HG02938 (cell line): Measurements from ENCODE around the gene GOLGA6L26.
"Not testable (repeated sequence)": the region's sequence is repeated elsewhere in the genome, so short reads cannot be mapped to it uniquely, and the experiment has no call there.

ENCODE experiments used
- ATAC-seq: cut with Tn5 transposase; IDR thresholded peaks from one replicate; pipeline ENCODE4 v1.9.1; 2021; ENCODE audit warnings: mild to moderate bottlenecking, moderate library complexity; ENCODE audit not compliant: unreplicated experiment

GOLGA6L26 gene, protein sequence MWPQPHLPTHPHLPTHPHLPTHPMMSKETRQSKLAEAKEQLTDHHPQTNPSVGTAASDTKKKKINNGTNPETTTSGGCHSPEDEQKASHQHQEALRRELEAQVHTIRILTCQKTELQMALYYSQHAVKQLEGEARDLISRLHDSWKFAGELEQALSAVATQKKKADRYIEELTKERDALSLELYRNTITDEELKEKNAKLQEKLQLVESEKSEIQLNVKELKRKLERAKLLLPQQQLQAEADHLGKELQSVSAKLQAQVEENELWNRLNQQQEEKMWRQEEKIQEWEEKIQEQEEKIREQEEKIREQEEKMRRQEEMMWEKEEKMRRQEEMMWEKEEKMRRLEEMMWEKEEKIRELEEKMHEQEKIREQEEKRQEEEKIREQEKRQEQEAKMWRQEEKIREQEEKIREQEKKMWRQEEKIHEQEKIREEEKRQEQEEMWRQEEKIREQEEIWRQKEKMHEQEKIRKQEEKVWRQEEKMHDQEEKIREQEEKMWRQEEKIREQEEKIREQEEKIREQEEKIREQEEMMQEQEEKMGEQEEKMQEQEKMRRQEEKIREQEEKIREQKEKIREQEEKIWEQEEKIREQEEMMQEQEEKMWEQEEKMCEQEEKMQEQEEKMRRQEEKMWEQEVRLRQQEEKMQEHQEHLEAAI

DNA sequence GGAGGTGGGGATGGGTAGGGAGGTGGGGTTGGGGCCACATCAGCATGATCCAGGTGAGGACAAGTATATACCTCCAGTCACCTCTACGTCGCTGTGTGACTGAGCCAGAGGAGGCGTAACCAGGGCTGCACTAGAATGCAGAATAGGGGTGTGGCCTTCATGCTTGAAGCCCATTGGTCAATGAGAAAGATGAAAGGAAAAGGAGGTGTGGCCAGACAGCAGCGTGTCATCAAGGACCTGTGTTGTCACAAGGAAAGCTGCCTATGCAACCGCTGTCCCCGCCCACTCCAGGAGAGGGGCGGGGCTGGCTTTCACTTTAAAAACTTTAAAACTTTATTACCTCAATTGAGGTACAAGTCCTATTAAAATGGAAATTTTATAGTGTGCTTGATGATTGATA, at the start of gene GOLGA6L26:
GOLGA6L26 (minus strand) TSS at position 101 of the 400 bp plus-strand sequence; CDS start at position 40, 61 bp downstream.
- ATAC-seq: not testable (repeated sequence)

GRCh38 chr15:23381192-23381591, 47.2 kb upstream of the GOLGA6L26 start:
- not testable (repeated sequence) for ATAC-seq

DNA sequence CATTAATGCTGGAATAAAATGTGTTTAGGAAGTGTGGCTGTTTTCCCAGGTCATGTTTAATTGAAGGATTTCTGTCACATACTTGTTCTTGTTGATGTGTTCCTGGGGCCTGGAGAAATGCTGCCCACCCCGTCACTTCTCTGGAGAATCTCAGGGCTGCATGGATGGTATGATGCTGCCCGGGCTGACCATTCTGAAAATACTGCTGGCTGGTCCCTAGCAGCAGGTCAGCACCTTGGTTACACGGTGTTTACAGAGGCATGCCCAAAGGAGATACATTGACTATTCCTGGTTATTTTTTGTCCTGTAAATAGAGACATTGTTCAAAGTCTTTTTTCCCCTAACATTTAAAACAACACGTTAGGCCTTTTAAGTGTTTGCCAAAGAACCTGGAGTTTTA, 46.7 kb upstream of the GOLGA6L26 start:
- ATAC-seq: not testable (repeated sequence)

DNA sequence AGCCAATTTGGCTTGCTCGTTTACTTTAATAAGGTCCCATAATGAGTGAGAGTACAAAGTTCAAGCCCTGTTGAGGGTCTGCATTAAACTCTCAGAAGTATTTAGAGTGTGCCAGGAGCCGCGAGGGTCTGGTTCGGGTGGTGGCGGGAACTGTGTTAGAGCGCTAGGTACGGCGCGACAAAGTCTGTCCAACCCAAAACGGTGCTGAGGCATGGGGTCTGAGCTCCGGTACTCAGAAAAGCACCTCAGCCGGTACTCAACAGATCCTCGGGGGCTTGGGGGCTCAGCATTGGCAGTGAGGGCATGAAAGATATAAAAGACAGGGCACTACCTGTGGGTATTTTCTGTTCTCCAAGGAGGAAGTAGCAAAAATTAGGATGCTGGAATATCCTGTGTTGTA, 45.0 kb upstream of the GOLGA6L26 start:
- ATAC-seq: not testable (repeated sequence)

- ATAC-seq: not testable (repeated sequence)
Observed at GRCh38 chr15:23374226-23374625, 40.2 kb upstream of the GOLGA6L26 start.

GRCh38 chr15:23372891-23373600, 39.0 kb upstream of the GOLGA6L26 start:
- ATAC-seq: not testable (repeated sequence)

- no peak for ATAC-seq
Observed at GRCh38 chr15:23372284-23372683, 38.3 kb upstream of the GOLGA6L26 start.

DNA sequence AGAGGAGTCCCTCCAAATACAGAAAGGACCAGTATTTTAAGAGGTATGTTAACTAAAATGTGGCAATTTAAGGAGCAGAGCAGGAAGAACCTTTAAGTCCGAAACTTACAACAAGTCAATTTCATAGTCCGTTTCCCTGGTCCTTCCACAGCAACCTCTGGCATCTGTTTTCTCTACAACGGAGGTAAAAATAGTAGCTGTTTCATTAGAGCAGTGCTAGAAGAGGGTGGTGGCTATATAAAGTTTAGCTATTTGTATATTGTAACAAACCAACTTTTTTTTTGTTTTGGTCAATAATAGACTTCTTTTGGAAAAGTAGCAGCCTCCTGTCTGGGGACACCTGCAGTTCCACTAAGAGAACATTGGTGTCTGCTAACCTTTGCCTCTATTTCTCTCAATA, 37.9 kb upstream of the GOLGA6L26 start:
- ATAC-seq: not testable (repeated sequence)

GRCh38 chr15:23371134-23371533, 37.1 kb upstream of the GOLGA6L26 start:
- not testable (repeated sequence) for ATAC-seq

DNA sequence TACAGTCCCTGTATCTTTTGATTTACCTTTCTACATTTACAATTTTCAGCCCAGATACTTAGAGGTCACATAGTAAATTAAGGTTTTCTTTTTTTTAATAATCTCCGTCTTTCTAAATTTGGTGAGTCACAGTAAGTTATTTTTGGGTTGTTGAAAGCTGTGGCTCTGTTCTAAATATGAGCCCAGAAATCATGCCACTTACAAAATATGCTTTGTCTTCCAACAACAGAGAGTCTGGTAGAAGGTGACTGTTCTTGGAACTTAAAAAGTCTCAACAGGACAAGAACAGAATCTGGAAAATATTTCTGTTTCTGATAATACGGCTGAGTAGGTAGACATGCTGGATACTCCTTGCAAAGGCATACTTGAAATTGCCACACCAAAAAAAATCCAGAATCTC, 36.6 kb upstream of the GOLGA6L26 start:
- no peak for ATAC-seq

DNA sequence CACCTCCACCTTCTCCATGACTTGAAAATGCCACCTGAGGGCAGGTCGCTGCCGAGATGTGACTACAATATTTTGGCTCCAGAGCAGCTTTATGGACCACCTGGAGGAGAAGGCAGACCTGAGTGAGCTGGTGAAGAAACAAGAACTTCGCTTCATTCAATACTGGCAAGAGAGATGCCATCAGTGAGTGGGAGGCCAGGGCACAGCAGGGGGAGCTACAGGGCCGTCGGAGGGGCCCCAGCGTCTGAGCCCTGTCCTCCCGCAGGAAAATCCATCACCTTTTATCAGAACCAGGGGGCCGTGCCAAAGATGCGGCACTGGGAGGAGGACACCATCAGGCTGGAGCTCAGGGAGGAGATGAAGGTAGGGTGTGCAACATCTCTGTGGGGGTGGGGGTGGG, 30.3 kb upstream of the GOLGA6L26 start:
- not testable (repeated sequence) for ATAC-seq

DNA sequence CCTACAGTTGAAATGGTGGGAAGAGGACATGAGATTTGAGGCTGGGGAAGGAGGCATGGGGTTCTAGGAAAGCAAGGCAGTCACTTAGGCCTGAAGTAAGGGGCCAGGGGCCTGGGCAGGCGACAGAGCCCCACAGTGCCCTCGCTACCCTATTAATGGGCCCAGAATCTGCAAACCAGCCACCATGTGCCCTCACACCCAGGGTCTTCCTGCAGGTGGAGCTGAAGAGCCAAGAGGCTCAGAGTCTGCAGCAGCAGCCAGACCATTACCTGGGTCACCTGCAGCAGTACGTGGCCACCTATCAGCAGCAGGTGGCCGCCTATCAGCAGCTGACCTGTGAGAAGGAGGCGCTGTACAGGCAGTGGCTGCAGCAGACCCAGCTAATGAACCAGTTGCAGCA, 28.6 kb upstream of the GOLGA6L26 start:
- not testable (repeated sequence) for ATAC-seq

GRCh38 chr15:23354448-23354847, 20.5 kb upstream of the GOLGA6L26 start, which contains the start of gene GOLGA8S:
Gene GOLGA8S (plus strand): TSS chr15:23354748. CDS start chr15:23354810, 62 bp downstream.
- ATAC-seq: not testable (repeated sequence)

DNA sequence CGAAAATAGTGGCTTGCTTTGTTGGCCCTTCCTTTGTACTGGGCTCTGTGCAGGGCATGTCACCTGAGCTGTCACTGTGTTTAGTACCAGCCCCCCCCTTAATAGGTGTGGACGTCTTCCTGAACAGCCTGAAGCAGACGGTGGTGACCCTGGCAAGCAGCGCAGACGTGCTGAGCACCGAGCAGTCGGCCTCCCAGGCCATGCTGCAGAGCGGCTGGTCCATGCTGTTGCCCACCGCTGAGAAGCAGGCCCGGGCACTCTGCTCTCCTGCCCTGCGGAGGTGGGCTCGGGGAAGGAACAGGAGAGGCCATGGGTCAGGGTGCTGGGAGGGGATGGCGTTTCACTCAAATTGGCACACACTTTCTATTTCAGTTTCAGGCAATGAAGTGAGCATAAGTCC, 22.8 kb downstream of the GOLGA6L26 start:
- ATAC-seq: not testable (repeated sequence)

GRCh38 chr15:23305921-23306320, 28.1 kb downstream of the GOLGA6L26 start:
- ATAC-seq: not testable (repeated sequence)

GRCh38 chr15:23304805-23305204, 29.2 kb downstream of the GOLGA6L26 start:
- ATAC-seq: not testable (repeated sequence)

- not testable (repeated sequence) for ATAC-seq
Observed at GRCh38 chr15:23304267-23304666, 29.7 kb downstream of the GOLGA6L26 start.

DNA sequence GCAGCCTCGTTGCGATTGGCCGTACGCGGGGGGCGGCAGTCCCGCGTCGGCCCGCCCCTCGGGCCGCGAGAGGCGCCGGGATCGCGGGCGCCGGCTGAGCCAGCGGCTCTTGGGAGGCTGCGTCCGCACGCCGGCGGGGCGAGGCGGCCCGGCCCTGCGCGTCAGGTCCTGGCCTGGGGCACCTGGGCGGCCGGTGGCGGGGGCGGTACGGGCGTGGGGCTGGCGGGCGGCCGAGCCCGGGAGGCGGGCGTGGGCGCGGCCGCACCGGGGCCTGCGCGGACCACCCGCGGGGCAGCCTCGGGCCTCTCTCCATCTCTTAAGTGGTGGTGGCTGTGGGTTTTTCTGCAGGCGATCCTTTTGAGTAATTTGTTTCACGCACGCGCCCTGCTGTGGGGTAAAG, 30.3 kb downstream of the GOLGA6L26 start:
- ATAC-seq: not testable (repeated sequence)

GRCh38 chr15:23303246-23303645, 30.8 kb downstream of the GOLGA6L26 start:
- ATAC-seq: not testable (repeated sequence)
